Liver (tissue), 9 donors: ENCODE data around the gene UBFD1. TPM values are rescaled to one million over a fixed set of nuclear protein-coding genes. Genes with fewer than 3 reads are reported as not detected.

Source experiments
- DNase-seq: peaks from one replicate; pipeline ENCODE4 v3.0.0-alpha.2; 2017; ENCODE audit warnings: low spot score
- H3K27ac ChIP-seq, 2 donors: one replicate each; pipeline ENCODE4 v1.7.0; 2013; ENCODE audit warnings: inconsistent platforms in 2 of 2, low read length in 2 of 2, control low read depth in 1 of 2, low read depth in 1 of 2, mild to moderate bottlenecking in 1 of 2
- H3K27me3 ChIP-seq, 4 donors: one replicate each; pipeline versions ENCODE4 v1.6.1 to v1.7.0; 2013; ENCODE audit warnings: low read length in 3 of 4, inconsistent platforms in 1 of 4, mild to moderate bottlenecking in 1 of 4, moderate library complexity in 1 of 4; ENCODE audit not compliant: control insufficient read depth in 4 of 4, insufficient read depth in 4 of 4
- H3K36me3 ChIP-seq, 4 donors: one replicate each; pipeline versions ENCODE4 v1.6.1 to v1.7.0; 2013; ENCODE audit warnings: low read length in 3 of 4, mild to moderate bottlenecking in 3 of 4, low read depth in 1 of 4, moderate library complexity in 1 of 4; ENCODE audit not compliant: control insufficient read depth in 4 of 4, insufficient read depth in 3 of 4
- H3K4me1 ChIP-seq, 4 donors: one replicate each; pipeline versions ENCODE4 v1.6.1 to v1.7.0; 2013; ENCODE audit warnings: low read length in 3 of 4, mild to moderate bottlenecking in 3 of 4, moderate library complexity in 1 of 4; ENCODE audit not compliant: control insufficient read depth in 4 of 4, insufficient read depth in 4 of 4
- H3K4me3 ChIP-seq, 3 donors: one replicate each; pipeline versions ENCODE4 v1.6.1 to v1.7.0; 2013; ENCODE audit warnings: low read length in 3 of 3, control low read depth in 1 of 3, low read depth in 1 of 3, mild to moderate bottlenecking in 1 of 3
- H3K9ac ChIP-seq, 2 donors: one replicate each; pipeline ENCODE4 v1.7.0; 2013; ENCODE audit warnings: low read length in 2 of 2, mild to moderate bottlenecking in 2 of 2, moderate library complexity in 2 of 2, control low read depth in 1 of 2, low read depth in 1 of 2
- H3K9me3 ChIP-seq, 4 donors: one replicate each; pipeline versions ENCODE4 v1.6.1 to v1.7.0; 2013; ENCODE audit warnings: low read length in 3 of 4; ENCODE audit not compliant: control insufficient read depth in 4 of 4
- ATF3 ChIP-seq: IDR thresholded peaks from 2 replicates; pipeline ENCODE4 v1.6.1; 2016; ENCODE audit warnings: antibody characterized with exemption
- CTCF ChIP-seq: fragments of 150-350 bp; IDR thresholded peaks from 2 replicates; pipeline ENCODE4 v1.5.1; 2017; ENCODE audit warnings: improper control_type of control experiment, low read depth, low read length; ENCODE audit not compliant: missing input control
- EGR1 ChIP-seq, 2 donors: IDR thresholded peaks; 2 replicates each; pipeline ENCODE4 v1.6.1; 2016 to 2018; ENCODE audit warnings: antibody characterized with exemption in 2 of 2, low read depth in 2 of 2
- FOXA1 ChIP-seq: IDR thresholded peaks from 2 replicates; pipeline ENCODE4 v1.6.1; 2016; ENCODE audit warnings: antibody characterized with exemption
- FOXA2 ChIP-seq: IDR thresholded peaks from 2 replicates; pipeline ENCODE4 v1.6.1; 2016; ENCODE audit warnings: antibody characterized with exemption
- GABPA ChIP-seq, 2 donors: IDR thresholded peaks in 1 of 2; conservative IDR thresholded peaks in 1 of 2; 2 replicates each; pipeline ENCODE4 v1.6.1; 2016; ENCODE audit warnings: antibody characterized with exemption in 2 of 2, mild to moderate bottlenecking in 1 of 2, moderate library complexity in 1 of 2
- HNF4A ChIP-seq, 2 donors: conservative IDR thresholded peaks; 2 replicates each; pipeline ENCODE4 v1.6.1; 2016; ENCODE audit warnings: antibody characterized with exemption in 2 of 2, mild to moderate bottlenecking in 2 of 2
- HNF4G ChIP-seq: IDR thresholded peaks from 2 replicates; pipeline ENCODE4 v1.6.1; 2016; ENCODE audit warnings: antibody characterized with exemption
- JUND ChIP-seq, 2 donors: IDR thresholded peaks; 2 replicates each; pipeline ENCODE4 v1.6.1; 2016; ENCODE audit warnings: antibody characterized with exemption in 2 of 2
- MAX ChIP-seq: IDR thresholded peaks from 2 replicates; pipeline ENCODE4 v1.6.1; 2016; ENCODE audit warnings: antibody characterized with exemption
- NR2F2 ChIP-seq: IDR thresholded peaks from 2 replicates; pipeline ENCODE4 v1.6.1; 2016; ENCODE audit warnings: antibody characterized with exemption
- RAD21 ChIP-seq, 2 donors: IDR thresholded peaks; 2 replicates each; pipeline ENCODE4 v1.6.1; 2016; ENCODE audit warnings: antibody characterized with exemption in 2 of 2, mild to moderate bottlenecking in 2 of 2
- REST ChIP-seq: IDR thresholded peaks from 2 replicates; pipeline ENCODE4 v1.6.1; 2016; ENCODE audit warnings: antibody characterized with exemption, mild to moderate bottlenecking
- RXRA ChIP-seq, 2 donors: IDR thresholded peaks; 2 replicates each; pipeline ENCODE4 v1.6.1; 2017 to 2018; ENCODE audit warnings: antibody characterized with exemption in 2 of 2, mild to moderate bottlenecking in 1 of 2
- SP1 ChIP-seq: IDR thresholded peaks from 2 replicates; pipeline ENCODE4 v1.6.1; 2018; ENCODE audit warnings: antibody characterized with exemption, mild to moderate bottlenecking
- TAF1 ChIP-seq: conservative IDR thresholded peaks from 2 replicates; pipeline ENCODE4 v1.6.1; 2016; ENCODE audit warnings: antibody characterized with exemption, mild to moderate bottlenecking
- YY1 ChIP-seq: IDR thresholded peaks from 2 replicates; pipeline ENCODE4 v1.6.1; 2016; ENCODE audit warnings: antibody characterized with exemption, mild to moderate bottlenecking
- ZBTB33 ChIP-seq: IDR thresholded peaks from 2 replicates; pipeline ENCODE4 v1.6.1; 2016; ENCODE audit warnings: antibody characterized with exemption
- WGBS: extraction: QIAGEN DNeasy Blood & Tissue Kit; methylation state at CpG from one replicate; pipeline ENCODE4 v1.1.7; 2013; 5-methylcytosine and 5-hydroxymethylcytosine counted together
- polyA plus RNA-seq, 2 donors: library from polyadenylated mRNA; stranded (reverse) in 1 of 2; unstranded in 1 of 2; fragments of 200-250 nt in 1 of 2; fragments of >200 nt in 1 of 2; fragmentation: Nextera tagmentation in 1 of 2; extraction: Ambion mirVana in 1 of 2; gene quantifications; one replicate each; pipeline versions ENCODE4 v1.2.1 to v1.2.3, GENCODE V29; 2013 to 2015
- total RNA-seq, 2 donors: library from RNA; depleted of rRNA; stranded (reverse); fragments of >200 nt; gene quantifications; one replicate each; pipeline ENCODE4 v1.2.3, GENCODE V29; 2014
- donor health status: healthy.
- donor health status: healthy.
- donor health status: healthy.
- donor health status: healthy.
- donor health status: healthy.

Gene UBFD1
- total and polyA plus RNA-seq, 4 donors, result 9.2 to 42.4 (median 25.6) TPM

- WGBS, result 2% methylated on average over 60 of the region's 60 CpGs
- Histone ChIP-seq H3K9me3 (no peaks in the 10 kb centered on the region), H3K36me3 (peaks cover 5 to 34% (median 23%) of the 10 kb centered on the region in 4 donors), H3K27me3 (no peaks in the 10 kb centered on the region), H3K4me3 (peak overlapping the region; percentile 84 to 97 (median 92)), H3K4me1 (peaks cover 2 to 31% (median 19%) of the 10 kb centered on the region in 4 donors), H3K9ac (peak overlapping the region; percentile 90 to 92), H3K27ac (peak overlapping the region; percentile 85 to 86)
- DNase-seq, result peak; percentile 41
- TF ChIP-seq RAD21 (IDR thresholded peaks at IDR 0.05), result no peak
- no peak for TF ChIP-seq REST
- TF ChIP-seq JUND (IDR thresholded peaks at IDR 0.05), result no peak
- TF ChIP-seq FOXA1, result no peak
These were observed 514 bp downstream of the UBFD1 start for GRCh38 chr16:23557779-23558702.

- H3K9ac ChIP-seq, result no peak overlapping the region
- H3K4me1 ChIP-seq, result peaks cover 2 to 22% (median 15%) of the 10 kb centered on the region in 4 donors
- peaks cover 10 to 64% (median 52%) of the 10 kb centered on the region in 4 donors for H3K36me3 ChIP-seq
- no peaks in the 10 kb centered on the region for H3K9me3 ChIP-seq
- WGBS, result 89% methylated on average over 5 of the region's 5 CpGs
- H3K27me3 ChIP-seq, result no peaks in the 10 kb centered on the region
- no peak overlapping the region for H3K4me3 ChIP-seq
- H3K27ac ChIP-seq, result no peak overlapping the region
- no peak for DNase-seq
- TF ChIP-seq RXRA (IDR thresholded peaks at IDR 0.05) (no peak), FOXA1 (no peak), JUND (IDR thresholded peaks at IDR 0.05) (no peak), EGR1 (IDR thresholded peaks at IDR 0.05; ENCODE audit: low read depth in 2 of 2) (no peak), NR2F2 (no peak), HNF4G (no peak), CTCF (no peak), RAD21 (IDR thresholded peaks at IDR 0.05) (no peak), TAF1 (no peak), SP1 (no peak), ATF3 (no peak), YY1 (no peak), HNF4A (conservative IDR thresholded peaks at IDR 0.05) (no peak), GABPA (IDR thresholded peaks at IDR 0.05 in 1 of 2, conservative IDR thresholded peaks at IDR 0.05 in 1 of 2) (no peak), FOXA2 (no peak), ZBTB33 (no peak), MAX (no peak), REST (no peak)
These were observed 4.1 kb downstream of the UBFD1 start for GRCh38 chr16:23561586-23561985.
